GM23338 (cell line): ENCODE results near the gene KCNJ6. TPM values are rescaled to one million over a fixed set of nuclear protein-coding genes. Genes with fewer than 3 reads are reported as not detected.

Experiments used
- ATAC-seq: fragments of 200-7000 bp; cut with Tn5 transposase; 3 replicates; pipeline ENCODE4 v1.9.1; 2020
- DNase-seq: peaks from one replicate; pipeline ENCODE4 v3.0.0-alpha.2; 2015; ENCODE audit warnings: low spot score
- H2AFZ ChIP-seq: fragments of 200-600 bp; sonication (generic); 2 replicates; pipeline ENCODE4 v1.8.0; 2016; ENCODE audit warnings: antibody characterized with exemption, mild to moderate bottlenecking, moderate library complexity
- H3F3A ChIP-seq: fragments of 200-600 bp; sonication (generic); replicated peaks from 2 replicates; pipeline ENCODE4 v1.8.0; 2017; ENCODE audit warnings: antibody characterized with exemption, mixed run types, low read depth
- H3K27ac ChIP-seq: fragments of 200-600 bp; sonication (generic); 2 replicates; pipeline ENCODE4 v1.6.1; 2016; ENCODE audit warnings: low read depth
- H3K27me3 ChIP-seq: fragments of 200-600 bp; sonication (generic); 2 replicates; pipeline ENCODE4 v1.8.0; 2016; ENCODE audit warnings: mild to moderate bottlenecking, mixed run types, moderate library complexity; ENCODE audit not compliant: insufficient read depth
- H3K36me3 ChIP-seq: fragments of 200-600 bp; sonication (generic); 2 replicates; pipeline ENCODE4 v1.8.0; 2016; ENCODE audit warnings: mild to moderate bottlenecking; ENCODE audit not compliant: insufficient read depth
- H3K4me1 ChIP-seq: fragments of 200-600 bp; sonication (generic); 2 replicates; pipeline ENCODE4 v1.8.0; 2016; ENCODE audit warnings: mild to moderate bottlenecking, moderate library complexity; ENCODE audit not compliant: insufficient read depth
- H3K4me2 ChIP-seq: fragments of 200-600 bp; sonication (generic); 2 replicates; pipeline ENCODE4 v1.7.1; 2017; ENCODE audit warnings: mixed run types
- H3K4me3 ChIP-seq: fragments of 200-600 bp; sonication (generic); 2 replicates; pipeline ENCODE4 v1.6.1; 2016; ENCODE audit warnings: mixed run types
- H3K79me2 ChIP-seq: fragments of 200-600 bp; sonication (generic); replicated peaks from 2 replicates; pipeline ENCODE4 v1.8.0; 2017; ENCODE audit warnings: mild to moderate bottlenecking; ENCODE audit not compliant: insufficient read depth
- H3K9me2 ChIP-seq: fragments of 200-600 bp; sonication (generic); 2 replicates; pipeline ENCODE4 v1.8.0; 2017; ENCODE audit not compliant: insufficient read depth
- H4K20me1 ChIP-seq: fragments of 200-600 bp; sonication (generic); replicated peaks from 2 replicates; pipeline ENCODE4 v1.8.0; 2017; ENCODE audit warnings: mild to moderate bottlenecking; ENCODE audit not compliant: insufficient read depth
- H3K27ac Mint-ChIP-seq: 2 replicates; pipeline ENCODE4 v1.8.0; 2020; ENCODE audit warnings: inconsistent platforms, mild to moderate bottlenecking, moderate library complexity, mixed read lengths
- H3K27me3 Mint-ChIP-seq: 3 replicates; pipeline ENCODE4 v1.8.0; 2022; ENCODE audit warnings: low read depth, mild to moderate bottlenecking, moderate library complexity, mixed read lengths, inconsistent platforms; ENCODE audit not compliant: insufficient read depth, poor library complexity
- H3K36me3 Mint-ChIP-seq: 3 replicates; pipeline ENCODE4 v1.8.0; 2021; ENCODE audit warnings: low read depth, mild to moderate bottlenecking, inconsistent platforms, moderate library complexity, mixed read lengths
- H3K4me1 Mint-ChIP-seq: 3 replicates; pipeline ENCODE4 v1.8.0; 2020; ENCODE audit warnings: mild to moderate bottlenecking, inconsistent platforms, mixed read lengths
- H3K4me3 Mint-ChIP-seq: 3 replicates; pipeline ENCODE4 v1.8.0; 2021; ENCODE audit warnings: moderate library complexity, mild to moderate bottlenecking, inconsistent platforms, mixed read lengths
- H3K9me3 Mint-ChIP-seq: 3 replicates; pipeline ENCODE4 v1.8.0; 2020; ENCODE audit warnings: moderate library complexity, mild to moderate bottlenecking, inconsistent platforms, mixed read lengths
- CREB1 ChIP-seq: fragments of 250-450 bp; sonication (Bioruptor Pico); IDR thresholded peaks from 2 replicates; pipeline ENCODE4 v1.5.0; 2020; ENCODE audit warnings: low read depth, mild to moderate bottlenecking, moderate library complexity
- CTCF ChIP-seq, 2 experiments: fragments of 200-600 bp in 1 of 2; sonication (generic) in 1 of 2; conservative IDR thresholded peaks; 2 replicates each; pipeline versions ENCODE4 v1.5.1 to v1.6.1; 2016 to 2017; ENCODE audit warnings: antibody characterized with exemption in 2 of 2, low read depth in 2 of 2, mild to moderate bottlenecking in 2 of 2, moderate library complexity in 1 of 2
- EZH2 ChIP-seq: fragments of 200-600 bp; sonication (generic); IDR thresholded peaks from one replicate; pipeline ENCODE4 v1.8.0; 2017; ENCODE audit warnings: antibody characterized with exemption, mild to moderate bottlenecking, low read depth; ENCODE audit not compliant: unreplicated experiment
- EZH2phosphoT487 ChIP-seq: fragments of 200-600 bp; sonication (generic); IDR thresholded peaks from one replicate; pipeline ENCODE4 v1.8.1; 2018; ENCODE audit warnings: antibody characterized with exemption; ENCODE audit not compliant: unreplicated experiment
- JUNB ChIP-seq: IDR thresholded peaks from one replicate; pipeline ENCODE4 v1.6.1; 2016; ENCODE audit warnings: antibody characterized with exemption; ENCODE audit not compliant: unreplicated experiment
- NANOG ChIP-seq: IDR thresholded peaks from 2 replicates; pipeline ENCODE4 v1.6.1; 2016; ENCODE audit warnings: antibody characterized with exemption, borderline replicate concordance
- POLR2AphosphoS5 ChIP-seq: IDR thresholded peaks from 2 replicates; pipeline ENCODE4 v1.6.1; 2016; ENCODE audit warnings: antibody characterized with exemption, low read depth
- REST ChIP-seq: IDR thresholded peaks from one replicate; pipeline ENCODE4 v1.6.1; 2018; ENCODE audit warnings: antibody characterized with exemption; ENCODE audit not compliant: unreplicated experiment
- STAT1 ChIP-seq: IDR thresholded peaks from one replicate; pipeline ENCODE4 v1.6.1; 2016; ENCODE audit warnings: antibody characterized with exemption; ENCODE audit not compliant: unreplicated experiment
- ZNF114 ChIP-seq: fragments of 250-450 bp; sonication (Bioruptor Pico); IDR thresholded peaks from 2 replicates; pipeline ENCODE4 v1.5.0; 2020; ENCODE audit warnings: mild to moderate bottlenecking, moderate library complexity
- ZNF331 ChIP-seq: fragments of 250-450 bp; sonication (Bioruptor Pico); IDR thresholded peaks from 2 replicates; pipeline ENCODE4 v1.5.0; 2020; ENCODE audit warnings: low read depth, mild to moderate bottlenecking, moderate library complexity
- polyA plus RNA-seq: library from polyadenylated mRNA; unstranded; fragments of >200 nt; fragmentation: Nextera tagmentation; extraction: Ambion mirVana; gene quantifications from 2 replicates; pipeline ENCODE4 v1.2.1, GENCODE V29; 2016
- total RNA-seq: library from RNA; depleted of rRNA; stranded (reverse); fragments of >200 nt; shearing (Covaris generic); gene quantifications from 2 replicates; pipeline ENCODE4 v1.2.3, GENCODE V29; 2014
- TF ChIP-seq, protein P1 (sequence below): IDR thresholded peaks from 2 replicates; pipeline ENCODE4 v1.6.1; 2016; ENCODE audit warnings: antibody characterized with exemption
- TF ChIP-seq, protein P2 (sequence below): fragments of 250-450 bp; sonication (Bioruptor Pico); IDR thresholded peaks from 2 replicates; pipeline ENCODE4 v1.5.0; 2020; ENCODE audit warnings: mild to moderate bottlenecking, moderate library complexity

The KCNJ6 gene
- total and polyA plus RNA-seq, 2 experiments from 2014 or later: 0.48 to 0.52 TPM

- no peak for TF ChIP-seq CTCF (conservative IDR thresholded peaks at IDR 0.05; ENCODE audit: low read depth in 2 of 2)
- TF ChIP-seq NANOG: no peak
- TF ChIP-seq JUNB: no peak
- no peak for TF ChIP-seq POLR2AphosphoS5
- no peak for TF ChIP-seq STAT1
- TF ChIP-seq, protein P1, sequence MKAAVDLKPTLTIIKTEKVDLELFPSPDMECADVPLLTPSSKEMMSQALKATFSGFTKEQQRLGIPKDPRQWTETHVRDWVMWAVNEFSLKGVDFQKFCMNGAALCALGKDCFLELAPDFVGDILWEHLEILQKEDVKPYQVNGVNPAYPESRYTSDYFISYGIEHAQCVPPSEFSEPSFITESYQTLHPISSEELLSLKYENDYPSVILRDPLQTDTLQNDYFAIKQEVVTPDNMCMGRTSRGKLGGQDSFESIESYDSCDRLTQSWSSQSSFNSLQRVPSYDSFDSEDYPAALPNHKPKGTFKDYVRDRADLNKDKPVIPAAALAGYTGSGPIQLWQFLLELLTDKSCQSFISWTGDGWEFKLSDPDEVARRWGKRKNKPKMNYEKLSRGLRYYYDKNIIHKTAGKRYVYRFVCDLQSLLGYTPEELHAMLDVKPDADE: no peak
- TF ChIP-seq REST: no peak
- no peak for TF ChIP-seq CREB1 (CRISPR knock-in tag)
- TF ChIP-seq ZNF114 (CRISPR knock-in tag): no peak
- TF ChIP-seq EZH2phosphoT487: no peak
- TF ChIP-seq ZNF331 (CRISPR knock-in tag): no peak
These were observed 118.9 kb downstream of the KCNJ6 start (continued) for GRCh38 chr21:37797403-37797802.

- H3K36me3 Mint-ChIP-seq: no peaks in the 10 kb centered on the region
- Histone ChIP-seq H3K4me2 (no peak overlapping the region), H2AFZ (no peak overlapping the region), H3K27ac (no peak overlapping the region), H3K36me3 (no peaks in the 10 kb centered on the region), H3K9me2 (peaks cover 1% of the 10 kb centered on the region; the same call in 1 of the 2 replicates), H3F3A (no peaks in the 10 kb centered on the region), H3K4me1 (no peaks in the 10 kb centered on the region), H4K20me1 (no peaks in the 10 kb centered on the region), H3K4me3 (no peak overlapping the region), H3K27me3 (no peaks in the 10 kb centered on the region), H3K79me2 (no peaks in the 10 kb centered on the region)
- ATAC-seq: no peak
- H3K4me1 Mint-ChIP-seq: peaks cover 4% of the 10 kb centered on the region; the same call in 2 of the 3 replicates
- DNase-seq: no peak
- no peak overlapping the region for H3K27ac Mint-ChIP-seq
- peaks cover 3% of the 10 kb centered on the region for H3K27me3 Mint-ChIP-seq
- no peaks in the 10 kb centered on the region; the same call in 2 of the 3 replicates for H3K9me3 Mint-ChIP-seq
- no peak overlapping the region for H3K4me3 Mint-ChIP-seq
- TF ChIP-seq ZNF114 (CRISPR knock-in tag) (no peak), POLR2AphosphoS5 (no peak), EZH2 (no peak), NANOG (no peak), CREB1 (CRISPR knock-in tag) (no peak)
- TF ChIP-seq, protein P2, sequence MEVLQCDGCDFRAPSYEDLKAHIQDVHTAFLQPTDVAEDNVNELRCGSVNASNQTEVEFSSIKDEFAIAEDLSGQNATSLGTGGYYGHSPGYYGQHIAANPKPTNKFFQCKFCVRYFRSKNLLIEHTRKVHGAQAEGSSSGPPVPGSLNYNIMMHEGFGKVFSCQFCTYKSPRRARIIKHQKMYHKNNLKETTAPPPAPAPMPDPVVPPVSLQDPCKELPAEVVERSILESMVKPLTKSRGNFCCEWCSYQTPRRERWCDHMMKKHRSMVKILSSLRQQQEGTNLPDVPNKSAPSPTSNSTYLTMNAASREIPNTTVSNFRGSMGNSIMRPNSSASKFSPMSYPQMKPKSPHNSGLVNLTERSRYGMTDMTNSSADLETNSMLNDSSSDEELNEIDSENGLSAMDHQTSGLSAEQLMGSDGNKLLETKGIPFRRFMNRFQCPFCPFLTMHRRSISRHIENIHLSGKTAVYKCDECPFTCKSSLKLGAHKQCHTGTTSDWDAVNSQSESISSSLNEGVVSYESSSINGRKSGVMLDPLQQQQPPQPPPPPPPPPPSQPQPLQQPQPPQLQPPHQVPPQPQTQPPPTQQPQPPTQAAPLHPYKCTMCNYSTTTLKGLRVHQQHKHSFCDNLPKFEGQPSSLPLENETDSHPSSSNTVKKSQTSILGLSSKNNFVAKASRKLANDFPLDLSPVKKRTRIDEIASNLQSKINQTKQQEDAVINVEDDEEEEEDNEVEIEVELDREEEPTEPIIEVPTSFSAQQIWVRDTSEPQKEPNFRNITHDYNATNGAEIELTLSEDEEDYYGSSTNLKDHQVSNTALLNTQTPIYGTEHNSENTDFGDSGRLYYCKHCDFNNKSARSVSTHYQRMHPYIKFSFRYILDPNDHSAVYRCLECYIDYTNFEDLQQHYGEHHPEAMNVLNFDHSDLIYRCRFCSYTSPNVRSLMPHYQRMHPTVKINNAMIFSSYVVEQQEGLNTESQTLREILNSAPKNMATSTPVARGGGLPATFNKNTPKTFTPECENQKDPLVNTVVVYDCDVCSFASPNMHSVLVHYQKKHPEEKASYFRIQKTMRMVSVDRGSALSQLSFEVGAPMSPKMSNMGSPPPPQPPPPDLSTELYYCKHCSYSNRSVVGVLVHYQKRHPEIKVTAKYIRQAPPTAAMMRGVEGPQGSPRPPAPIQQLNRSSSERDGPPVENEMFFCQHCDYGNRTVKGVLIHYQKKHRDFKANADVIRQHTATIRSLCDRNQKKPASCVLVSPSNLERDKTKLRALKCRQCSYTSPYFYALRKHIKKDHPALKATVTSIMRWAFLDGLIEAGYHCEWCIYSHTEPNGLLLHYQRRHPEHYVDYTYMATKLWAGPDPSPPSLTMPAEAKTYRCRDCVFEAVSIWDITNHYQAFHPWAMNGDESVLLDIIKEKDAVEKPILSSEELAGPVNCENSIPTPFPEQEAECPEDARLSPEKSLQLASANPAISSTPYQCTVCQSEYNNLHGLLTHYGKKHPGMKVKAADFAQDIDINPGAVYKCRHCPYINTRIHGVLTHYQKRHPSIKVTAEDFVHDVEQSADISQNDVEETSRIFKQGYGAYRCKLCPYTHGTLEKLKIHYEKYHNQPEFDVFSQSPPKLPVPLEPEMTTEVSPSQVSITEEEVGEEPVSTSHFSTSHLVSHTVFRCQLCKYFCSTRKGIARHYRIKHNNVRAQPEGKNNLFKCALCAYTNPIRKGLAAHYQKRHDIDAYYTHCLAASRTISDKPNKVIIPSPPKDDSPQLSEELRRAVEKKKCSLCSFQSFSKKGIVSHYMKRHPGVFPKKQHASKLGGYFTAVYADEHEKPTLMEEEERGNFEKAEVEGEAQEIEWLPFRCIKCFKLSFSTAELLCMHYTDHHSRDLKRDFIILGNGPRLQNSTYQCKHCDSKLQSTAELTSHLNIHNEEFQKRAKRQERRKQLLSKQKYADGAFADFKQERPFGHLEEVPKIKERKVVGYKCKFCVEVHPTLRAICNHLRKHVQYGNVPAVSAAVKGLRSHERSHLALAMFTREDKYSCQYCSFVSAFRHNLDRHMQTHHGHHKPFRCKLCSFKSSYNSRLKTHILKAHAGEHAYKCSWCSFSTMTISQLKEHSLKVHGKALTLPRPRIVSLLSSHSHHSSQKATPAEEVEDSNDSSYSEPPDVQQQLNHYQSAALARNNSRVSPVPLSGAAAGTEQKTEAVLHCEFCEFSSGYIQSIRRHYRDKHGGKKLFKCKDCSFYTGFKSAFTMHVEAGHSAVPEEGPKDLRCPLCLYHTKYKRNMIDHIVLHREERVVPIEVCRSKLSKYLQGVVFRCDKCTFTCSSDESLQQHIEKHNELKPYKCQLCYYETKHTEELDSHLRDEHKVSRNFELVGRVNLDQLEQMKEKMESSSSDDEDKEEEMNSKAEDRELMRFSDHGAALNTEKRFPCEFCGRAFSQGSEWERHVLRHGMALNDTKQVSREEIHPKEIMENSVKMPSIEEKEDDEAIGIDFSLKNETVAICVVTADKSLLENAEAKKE: no peak
These were observed 120.2 kb downstream of the KCNJ6 start for GRCh38 chr21:37796011-37796410.
